ENCODE measurements around the gene PDCD1LG2.

Gene PDCD1LG2

DNA sequence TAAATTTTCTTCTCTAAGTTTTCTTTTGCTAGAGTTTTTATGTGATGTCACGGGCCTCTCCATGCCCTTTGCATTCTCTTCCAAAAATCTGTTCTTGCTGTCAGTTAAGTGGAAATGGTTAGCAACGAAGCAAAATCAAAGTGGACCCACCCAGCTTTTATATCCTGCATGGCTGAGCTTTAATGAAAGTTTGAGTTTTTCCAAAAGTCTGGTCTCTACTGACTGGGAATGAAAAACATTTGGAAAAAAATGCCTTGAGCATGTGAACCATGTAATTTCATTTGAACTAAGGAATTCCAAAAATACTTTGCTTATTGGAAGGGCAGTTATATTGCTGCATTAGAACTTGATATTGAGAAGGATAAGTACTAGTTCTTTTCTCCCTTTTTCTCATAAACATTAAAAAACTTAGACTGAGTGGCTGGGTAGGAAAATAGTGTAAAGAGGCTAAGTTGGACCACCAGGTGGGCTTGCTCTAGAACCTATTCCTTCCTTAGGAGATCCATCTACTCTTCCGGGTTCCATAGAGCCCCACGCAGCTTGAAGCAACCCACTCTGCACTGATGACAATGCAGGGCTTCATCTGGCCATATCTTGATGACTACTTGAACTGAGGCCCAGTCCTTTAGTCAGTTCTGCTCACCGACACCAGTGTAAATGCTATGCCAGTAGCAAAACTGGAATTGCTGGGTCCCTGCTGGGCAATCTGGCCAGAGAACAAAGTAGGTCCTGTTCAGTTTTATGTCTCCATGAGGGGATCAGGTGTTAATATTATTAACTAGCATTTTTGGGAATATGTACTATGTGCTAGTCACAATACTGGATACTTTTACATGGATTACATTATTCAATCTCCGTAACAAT, 101.2 kb downstream of the PDCD1LG2 start:
- DNase-seq (ENCODE audit: low read depth) = no peak

DNA sequence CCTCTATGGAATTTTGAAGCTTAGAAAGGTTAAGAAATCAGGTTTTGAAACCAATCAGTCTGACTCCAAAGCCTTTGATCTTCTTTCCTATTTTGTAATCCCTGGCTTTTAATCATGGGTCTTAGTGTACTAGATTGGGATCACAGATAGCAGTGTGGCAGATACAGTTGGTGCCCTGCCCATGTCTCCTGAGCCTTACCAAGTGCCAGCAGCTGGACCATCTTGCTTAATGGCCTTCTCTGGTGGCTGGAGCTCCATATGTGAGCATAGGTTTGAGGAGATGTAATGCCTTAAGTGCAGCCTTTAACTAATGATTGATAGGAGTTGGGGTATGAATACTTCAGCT, 101.8 kb downstream of the PDCD1LG2 start:
- no peak for DNase-seq (ENCODE audit: low read depth)

DNA sequence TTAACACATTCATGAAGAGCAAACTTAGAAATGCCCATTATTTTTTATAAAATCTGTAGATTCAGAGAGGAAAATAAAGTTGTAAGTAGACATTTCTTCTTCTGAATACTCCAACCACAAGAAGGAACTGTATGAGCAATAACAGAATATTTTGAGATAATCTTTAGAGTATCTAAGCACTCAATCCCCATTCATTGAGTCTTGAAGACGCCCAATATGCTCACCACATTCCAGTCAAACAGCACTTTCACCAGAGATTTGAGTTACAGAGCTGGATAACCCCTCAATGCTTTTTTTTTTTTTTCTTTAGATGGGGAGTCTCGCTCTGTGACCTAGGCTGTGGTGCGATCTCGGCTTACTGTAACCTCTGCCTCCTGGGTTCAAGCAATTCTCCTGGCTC, 103.9 kb downstream of the PDCD1LG2 start:
- DNase-seq (ENCODE audit: low read depth) = no peak

DNA sequence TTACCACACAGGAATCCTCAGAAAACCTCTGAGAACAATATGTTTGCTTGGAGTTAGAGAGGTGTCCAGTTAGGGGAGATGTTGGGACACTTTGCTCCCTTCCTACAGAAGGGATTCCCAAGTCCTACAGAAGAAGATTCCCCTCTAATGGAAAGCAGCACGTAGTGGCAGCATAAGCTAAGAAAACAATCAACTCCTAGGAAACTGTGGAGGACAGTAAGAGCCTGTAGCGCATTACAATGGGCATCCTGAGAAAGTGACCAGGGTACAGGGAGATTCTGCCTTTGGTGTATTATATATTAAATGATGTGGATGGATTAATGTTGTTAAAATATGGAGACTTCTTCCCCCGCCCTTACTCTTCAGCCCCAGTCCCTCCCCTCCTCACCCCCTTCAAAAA, 104.7 kb downstream of the PDCD1LG2 start:
- no peak for DNase-seq (ENCODE audit: low read depth)

DNA sequence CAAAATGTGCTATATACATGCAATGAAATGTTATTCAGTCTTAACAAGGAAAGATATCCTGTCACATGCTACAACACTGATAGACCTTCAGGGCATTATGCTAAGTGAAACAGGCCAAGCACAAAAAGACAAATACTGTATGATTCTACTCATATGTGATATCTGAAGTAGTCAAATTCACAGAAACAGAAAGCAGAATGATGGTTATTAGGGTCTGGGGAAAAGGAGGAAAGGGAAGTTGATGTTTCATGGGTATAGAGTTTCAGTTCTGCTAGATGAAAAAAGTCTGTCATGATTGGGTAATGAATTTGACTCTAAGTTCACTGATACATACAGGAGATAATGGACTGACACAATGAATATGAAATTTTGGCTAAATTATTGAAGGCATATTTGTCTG, 107.4 kb downstream of the PDCD1LG2 start:
- no peak for DNase-seq (ENCODE audit: low read depth)

DNA sequence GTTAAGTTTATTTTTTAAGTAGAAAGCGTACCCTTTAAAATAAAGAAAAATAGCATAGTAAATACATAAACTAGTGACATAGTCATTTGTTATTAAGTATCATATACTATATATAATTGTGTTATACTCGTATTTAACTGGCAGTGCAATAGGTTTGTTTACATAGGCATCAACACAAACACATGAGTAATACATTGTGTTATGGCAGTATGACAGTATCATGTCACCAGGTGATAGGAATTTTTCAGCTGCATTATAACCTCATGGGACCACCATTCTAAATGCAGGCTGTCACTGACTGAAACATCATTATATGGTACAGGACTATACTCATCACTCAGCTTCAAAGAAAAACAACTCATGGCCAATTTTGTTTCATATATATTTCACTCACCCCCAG, 110.2 kb downstream of the PDCD1LG2 start:
- DNase-seq (ENCODE audit: low read depth) = no peak

Data from GM04503 (cell line).